Measurements from ENCODE around the gene RGS6. TPM values are rescaled to one million over a fixed set of nuclear protein-coding genes. Genes with fewer than 3 reads are reported as not detected.

RGS6 gene
- total and polyA plus RNA-seq, 4 donors = 0.21 to 5.4 (median 0.45) TPM

GRCh38 chr14:72538387-72538786 is 606.2 kb downstream of the RGS6 start:
- WGBS, 2 donors = 89 to 91% methylated on average over 3 of the region's 3 CpGs
- no peak for ATAC-seq (ENCODE audit: insufficient read depth, low FRiP score)

GRCh38 chr14:72539661-72540315 is 607.6 kb downstream of the RGS6 start:
- 67 to 74% methylated on average over 14 of the region's 14 CpGs for WGBS, 2 donors
- no peak overlapping the region for H3K27ac ChIP-seq (ENCODE audit: low read depth in 1 of 2, low read length in 1 of 2)
- DNase-seq = no peak
- no peaks in the 10 kb centered on the region for H3K9me3 ChIP-seq (ENCODE audit: control insufficient read depth in 4 of 4, insufficient read depth in 3 of 4, low read length in 3 of 4)
- no peaks in the 10 kb centered on the region for H3K27me3 ChIP-seq (ENCODE audit: control insufficient read depth in 3 of 3, insufficient read depth in 3 of 3, low read length in 2 of 3)
- ATAC-seq (ENCODE audit: insufficient read depth, low FRiP score) = no peak
- H3K4me3 ChIP-seq = no peak overlapping the region
- no peak overlapping the region for H3K9ac ChIP-seq (ENCODE audit: insufficient read depth in 1 of 2, low read length in 2 of 2)
- H3K36me3 ChIP-seq (ENCODE audit: control insufficient read depth in 4 of 4, insufficient read depth in 4 of 4, low read length in 4 of 4) = no peaks in the 10 kb centered on the region
- H3K4me1 ChIP-seq (ENCODE audit: control insufficient read depth in 5 of 5, insufficient read depth in 5 of 5, low read length in 5 of 5) = peaks cover 0 to 22% (median 5%) of the 10 kb centered on the region in 5 donors
- TF ChIP-seq CTCF (IDR thresholded peaks at IDR 0.05; ENCODE audit: control extremely low read depth, extremely low read depth) = no peak

More at GRCh38 chr14:72538387-72538786, 606.2 kb downstream of the RGS6 start:
- H3K27me3 ChIP-seq (ENCODE audit: control insufficient read depth in 3 of 3, insufficient read depth in 3 of 3, low read length in 2 of 3) = no peaks in the 10 kb centered on the region
- H3K9ac ChIP-seq (ENCODE audit: insufficient read depth in 1 of 2, low read length in 2 of 2) = no peak overlapping the region
- H3K36me3 ChIP-seq (ENCODE audit: control insufficient read depth in 4 of 4, insufficient read depth in 4 of 4, low read length in 4 of 4) = no peaks in the 10 kb centered on the region
- H3K9me3 ChIP-seq (ENCODE audit: control insufficient read depth in 4 of 4, insufficient read depth in 3 of 4, low read length in 3 of 4) = peaks cover 0 to 3% (median 0%) of the 10 kb centered on the region in 4 donors
- H3K27ac ChIP-seq (ENCODE audit: low read depth in 1 of 2, low read length in 1 of 2) = no peak overlapping the region
- no peak for TF ChIP-seq CTCF (IDR thresholded peaks at IDR 0.05; ENCODE audit: control extremely low read depth, extremely low read depth)
- peaks cover 0 to 12% (median 0%) of the 10 kb centered on the region in 5 donors for H3K4me1 ChIP-seq (ENCODE audit: control insufficient read depth in 5 of 5, insufficient read depth in 5 of 5, low read length in 5 of 5)
- DNase-seq = no peak
- no peak overlapping the region for H3K4me3 ChIP-seq

GRCh38 chr14:72540836-72541235 is 608.6 kb downstream of the RGS6 start:
- no peak for TF ChIP-seq CTCF (IDR thresholded peaks at IDR 0.05; ENCODE audit: control extremely low read depth, extremely low read depth)
- WGBS, 2 donors = 96 to 98% methylated on average over 6 of the region's 6 CpGs
- ATAC-seq (ENCODE audit: insufficient read depth, low FRiP score) = no peak
- Histone ChIP-seq H3K36me3 (ENCODE audit: control insufficient read depth in 4 of 4, insufficient read depth in 4 of 4, low read length in 4 of 4) (no peaks in the 10 kb centered on the region), H3K9me3 (ENCODE audit: control insufficient read depth in 4 of 4, insufficient read depth in 3 of 4, low read length in 3 of 4) (no peaks in the 10 kb centered on the region), H3K4me3 (no peak overlapping the region), H3K9ac (ENCODE audit: insufficient read depth in 1 of 2, low read length in 2 of 2) (no peak overlapping the region), H3K27me3 (ENCODE audit: control insufficient read depth in 3 of 3, insufficient read depth in 3 of 3, low read length in 2 of 3) (no peaks in the 10 kb centered on the region), H3K4me1 (ENCODE audit: control insufficient read depth in 5 of 5, insufficient read depth in 5 of 5, low read length in 5 of 5) (peaks cover 0 to 25% (median 6%) of the 10 kb centered on the region in 5 donors), H3K27ac (ENCODE audit: low read depth in 1 of 2, low read length in 1 of 2) (no peak overlapping the region)
- DNase-seq = no peak

GRCh38 chr14:72541546-72541945 is 609.3 kb downstream of the RGS6 start:
- WGBS, 2 donors = 83 to 90% methylated on average over 8 of the region's 8 CpGs

More at GRCh38 chr14:72541546-72541945, 609.3 kb downstream of the RGS6 start:
- no peak for TF ChIP-seq CTCF (IDR thresholded peaks at IDR 0.05; ENCODE audit: control extremely low read depth, extremely low read depth)
- no peak for ATAC-seq (ENCODE audit: insufficient read depth, low FRiP score)
- H3K9me3 ChIP-seq (ENCODE audit: control insufficient read depth in 4 of 4, insufficient read depth in 3 of 4, low read length in 3 of 4) = no peaks in the 10 kb centered on the region
- no peak overlapping the region for H3K9ac ChIP-seq (ENCODE audit: insufficient read depth in 1 of 2, low read length in 2 of 2)
- H3K4me1 ChIP-seq (ENCODE audit: control insufficient read depth in 5 of 5, insufficient read depth in 5 of 5, low read length in 5 of 5) = peaks cover 0 to 25% (median 6%) of the 10 kb centered on the region in 5 donors
- no peaks in the 10 kb centered on the region for H3K27me3 ChIP-seq (ENCODE audit: control insufficient read depth in 3 of 3, insufficient read depth in 3 of 3, low read length in 2 of 3)
- DNase-seq = no peak
- no peak overlapping the region for H3K4me3 ChIP-seq
- no peak overlapping the region for H3K27ac ChIP-seq (ENCODE audit: low read depth in 1 of 2, low read length in 1 of 2)
- H3K36me3 ChIP-seq (ENCODE audit: control insufficient read depth in 4 of 4, insufficient read depth in 4 of 4, low read length in 4 of 4) = no peaks in the 10 kb centered on the region

Data from lung (tissue), 12 donors.